HepG2 (cell line): ENCODE measurements around the gene GUCY1A2. TPM values are rescaled to one million over a fixed set of nuclear protein-coding genes. Genes with fewer than 3 reads are reported as not detected.

Source experiments
- ATAC-seq: fragments of 200-7000 bp; cut with Tn5 transposase; 3 replicates; pipeline ENCODE4 v1.9.1; 2020; ENCODE audit warnings: mild to moderate bottlenecking, moderate library complexity
- BruUV-seq: library from RNA; stranded (reverse); fragments of 400-500 nt; replicated peaks from 2 replicates; lab custom pipeline; 2021; lab: Mats Ljungman, UMichigan
- CTCF ChIA-PET: fragments of 300-600 bp; formaldehyde crosslinking; extraction: SDS; loops from one replicate; lab custom pipeline; 2021; ENCODE audit warnings: low total read pairs, inconsistent platforms, low intra/inter-chr PET ratio; lab: Yijun Ruan, JAX
- POLR2A ChIA-PET: fragments of 350-600 bp; sonication (Branson Sonifier 250); formaldehyde crosslinking; loops from one replicate; lab custom pipeline; 2020; ENCODE audit warnings: antibody characterized with exemption, inconsistent platforms; lab: Yijun Ruan, JAX
- DNase-seq: peaks from one replicate; pipeline ENCODE4 v3.0.0-alpha.2; 2015; ENCODE audit warnings: low spot score
- FAIRE-seq: peaks from 3 replicates; lab custom pipeline; 2011; peaks lifted over from hg19 to GRCh38; lab: Jason Lieb, UNC
- H2AFZ ChIP-seq: one replicate; pipeline ENCODE4 v1.6.1; 2011; ENCODE audit warnings: low read length, inconsistent platforms
- H3K27ac ChIP-seq: fragments of 300-600 bp; 3 replicates; pipeline ENCODE4 v1.8.0; 2011; ENCODE audit warnings: mixed run types, mild to moderate bottlenecking, mixed read lengths, low read length, inconsistent platforms; ENCODE audit not compliant: insufficient read depth; ENCODE audit errors: extremely low read length
- H3K27me3 ChIP-seq, 2 experiments: fragments of 200-600 bp in 1 of 2; 2 replicates in 1 of 2; 3 replicates in 1 of 2; pipeline versions ENCODE4 v1.6.0 to v1.8.0; 2011; ENCODE audit warnings: low read length in 2 of 2, mild to moderate bottlenecking in 2 of 2, moderate library complexity in 2 of 2, inconsistent platforms in 1 of 2; ENCODE audit not compliant: insufficient read depth in 2 of 2, control insufficient read depth in 1 of 2
- H3K36me3 ChIP-seq, 2 experiments: fragments of 200-600 bp in 1 of 2; replicated peaks in 1 of 2; 2 replicates in 1 of 2; 3 replicates in 1 of 2; pipeline versions ENCODE4 v1.5.1 to v1.8.0; 2011; ENCODE audit warnings: low read length in 2 of 2, inconsistent platforms in 1 of 2; ENCODE audit not compliant: insufficient read depth in 2 of 2, control insufficient read depth in 1 of 2
- H3K4me1 ChIP-seq: 2 replicates; pipeline ENCODE4 v1.5.1; 2012; ENCODE audit warnings: low read length, inconsistent platforms; ENCODE audit not compliant: insufficient read depth
- H3K4me2 ChIP-seq: 2 replicates; pipeline ENCODE4 v1.6.0; 2011; ENCODE audit warnings: low read depth, low read length, inconsistent platforms
- H3K4me3 ChIP-seq, 3 experiments: fragments of 200-600 bp in 1 of 3; sonication (generic), shearing (Covaris generic) in 1 of 3; replicated peaks in 1 of 3; 2 replicates each; pipeline ENCODE4 v1.5.1; 2011 to 2016; ENCODE audit warnings: low read length in 3 of 3, inconsistent platforms in 2 of 3, low read depth in 2 of 3, mild to moderate bottlenecking in 2 of 3, control low read depth in 1 of 3, mixed read lengths in 1 of 3; ENCODE audit not compliant: insufficient read depth in 1 of 3
- H3K79me2 ChIP-seq: one replicate; pipeline ENCODE4 v1.6.1; 2011; ENCODE audit warnings: low read length, inconsistent platforms; ENCODE audit not compliant: insufficient read depth
- H3K9ac ChIP-seq: 2 replicates; pipeline ENCODE4 v1.6.0; 2011; ENCODE audit warnings: mild to moderate bottlenecking, low read depth, low read length, inconsistent platforms; ENCODE audit not compliant: insufficient read depth
- H3K9me3 ChIP-seq: 2 replicates; pipeline ENCODE4 v1.5.1; 2012; ENCODE audit warnings: mild to moderate bottlenecking, low read length
- H4K20me1 ChIP-seq: 2 replicates; pipeline ENCODE4 v1.6.0; 2011; ENCODE audit warnings: inconsistent platforms, mild to moderate bottlenecking, low read length, moderate library complexity; ENCODE audit not compliant: insufficient read depth
- BATF2 ChIP-seq: sonication (generic); formaldehyde crosslinking; IDR thresholded peaks from 2 replicates; pipeline ENCODE4 v1.8.0; 2022; ENCODE audit warnings: mild to moderate bottlenecking, missing genetic modification reagents, moderate library complexity
- E2F5 ChIP-seq: sonication (generic); formaldehyde crosslinking; conservative IDR thresholded peaks from 2 replicates; pipeline ENCODE4 v1.4.0; 2020; ENCODE audit warnings: missing genetic modification reagents
- ESRRA ChIP-seq: sonication (generic); formaldehyde crosslinking; IDR thresholded peaks from 2 replicates; pipeline ENCODE4 v1.5.1; 2020; ENCODE audit warnings: mild to moderate bottlenecking, low read depth, missing genetic modification reagents
- GPN1 ChIP-seq: sonication (generic); formaldehyde crosslinking; IDR thresholded peaks from 2 replicates; pipeline ENCODE4 v1.5.1; 2020; ENCODE audit warnings: missing genetic modification reagents, borderline replicate concordance
- GTF2F1 ChIP-seq: fragments of 150-350 bp; IDR thresholded peaks from 2 replicates; pipeline ENCODE4 v1.6.1; 2014; ENCODE audit warnings: low read length
- HNRNPL ChIP-seq: fragments of 200-400 bp; formaldehyde crosslinking; IDR thresholded peaks from 2 replicates; pipeline ENCODE4 v1.6.1; 2017; ENCODE audit warnings: mild to moderate bottlenecking, low read depth, low read length
- KDM3A ChIP-seq: IDR thresholded peaks from 2 replicates; pipeline ENCODE4 v1.6.1; 2018; ENCODE audit warnings: low read depth, missing compliant biosample characterization
- LBX2 ChIP-seq: sonication (generic); formaldehyde crosslinking; IDR thresholded peaks from 2 replicates; pipeline ENCODE4 v1.5.0; 2020; ENCODE audit warnings: missing genetic modification reagents, mild to moderate bottlenecking, borderline replicate concordance
- ONECUT2 ChIP-seq: sonication (generic); formaldehyde crosslinking; IDR thresholded peaks from 2 replicates; pipeline ENCODE4 v1.4.0; 2020; ENCODE audit warnings: missing genetic modification reagents
- PITX1 ChIP-seq: sonication (generic); formaldehyde crosslinking; IDR thresholded peaks from 2 replicates; pipeline ENCODE4 v1.5.1; 2020; ENCODE audit warnings: mild to moderate bottlenecking, missing genetic modification reagents
- REL ChIP-seq: sonication (generic); formaldehyde crosslinking; conservative IDR thresholded peaks from 2 replicates; pipeline ENCODE4 v1.8.0; 2022; ENCODE audit warnings: mild to moderate bottlenecking, missing genetic modification reagents, moderate library complexity
- RXRA ChIP-seq: sonication (generic); formaldehyde crosslinking; IDR thresholded peaks from 2 replicates; pipeline ENCODE4 v1.5.1; 2020; ENCODE audit warnings: missing genetic modification reagents
- ZNF674 ChIP-seq: sonication (generic); formaldehyde crosslinking; IDR thresholded peaks from 2 replicates; pipeline ENCODE4 v1.5.0; 2020; ENCODE audit warnings: low read depth, mild to moderate bottlenecking, missing genetic modification reagents
- ZNF713 ChIP-seq: sonication (generic); formaldehyde crosslinking; IDR thresholded peaks from 2 replicates; pipeline ENCODE4 v1.4.0; 2020; ENCODE audit warnings: mild to moderate bottlenecking, missing genetic modification reagents
- ZNF773 ChIP-seq: sonication (generic); formaldehyde crosslinking; IDR thresholded peaks from 2 replicates; pipeline ENCODE4 v1.4.0; 2020; ENCODE audit warnings: missing genetic modification reagents, borderline replicate concordance
- WGBS: methylation state at CpG from one replicate; pipeline ENCODE4 v1.1.6; 2017; ENCODE audit warnings: low lambda C conversion rate; 5-methylcytosine and 5-hydroxymethylcytosine counted together
- in situ Hi-C: cut with HindIII; loops from 2 replicates; pipeline ENCODE4 v1.10.0; 2017; ENCODE audit warnings: low pct_unique_long_range_greater_than_20kb; ENCODE audit not compliant: extremely low pct_ligation_motif_present
- intact Hi-C: fragments of 100-400 bp; cut with micrococcal nuclease; formaldehyde crosslinking; loops from one replicate; pipeline ENCODE4 v1.10.0; 2022; ENCODE audit not compliant: unreplicated experiment
- polyA plus RNA-seq, 8 experiments: library from polyadenylated mRNA; depleted of rRNA in 3 of 8; stranded (reverse) in 7 of 8; unstranded in 1 of 8; fragments of >200 nt; fragmentation: Illumina TruSeq in 4 of 8; extraction: Trizol in 4 of 8; gene quantifications; 2 replicates each; pipeline versions ENCODE4 v1.2.1 to v1.2.3, GENCODE V29; 2011 to 2016; ENCODE audit warnings: low read depth in 4 of 8, missing spikeins in 1 of 8, mixed read lengths in 1 of 8; ENCODE audit not compliant: insufficient read depth in 1 of 8
- total RNA-seq, 5 experiments: library from RNA; depleted of rRNA; stranded (reverse); fragments of >200 nt; fragmentation: Illumina TruSeq; extraction: Trizol; gene quantifications; 2 replicates each; pipeline ENCODE4 v1.2.3, GENCODE V29; 2016; ENCODE audit warnings: low read depth in 1 of 5
- TF ChIP-seq, protein P1 (sequence below): sonication (generic); formaldehyde crosslinking; IDR thresholded peaks from 2 replicates; pipeline ENCODE4 v1.4.0; 2020; ENCODE audit warnings: mild to moderate bottlenecking, missing genetic modification reagents

The GUCY1A2 gene
- total and polyA plus RNA-seq, 2 of the 13 experiments (the other 11 are each of a cell fraction or from before 2014, with no cell fraction given) = 0.01 to 0.07 TPM

- FAIRE-seq (no peak), DNase-seq (no peak), ATAC-seq (no peak)
- Histone ChIP-seq H4K20me1 (no peaks in the 10 kb centered on the region), H3K9me3 (no peaks in the 10 kb centered on the region), H3K27ac (no peak overlapping the region), H3K9ac (no peak overlapping the region), H3K4me2 (no peak overlapping the region), H3K79me2 (no peaks in the 10 kb centered on the region), H3K27me3 (no peaks in the 10 kb centered on the region), H3K36me3 (no peaks in the 10 kb centered on the region), H3K4me1 (no peaks in the 10 kb centered on the region), H3K4me3 (no peak overlapping the region), H2AFZ (no peak overlapping the region)
- TF ChIP-seq GTF2F1 = no peak
- TF ChIP-seq RXRA (CRISPR knock-in tag) = no peak
- no peak for TF ChIP-seq ZNF713
- no peak for TF ChIP-seq BATF2 (CRISPR knock-in tag)
- TF ChIP-seq LBX2 (CRISPR knock-in tag) = no peak
- TF ChIP-seq ZNF674 = no peak
- no peak for TF ChIP-seq ONECUT2 (CRISPR knock-in tag)
- no peak for TF ChIP-seq KDM3A (CRISPR knock-in tag)
- no peak for TF ChIP-seq E2F5 (CRISPR knock-in tag)
- TF ChIP-seq ZNF773 (CRISPR knock-in tag) = no peak
- TF ChIP-seq GPN1 = no peak
- TF ChIP-seq ESRRA = no peak
- no peak for TF ChIP-seq HNRNPL
- TF ChIP-seq REL = no peak
- TF ChIP-seq PITX1 (CRISPR knock-in tag) = no peak
- TF ChIP-seq, protein P1, sequence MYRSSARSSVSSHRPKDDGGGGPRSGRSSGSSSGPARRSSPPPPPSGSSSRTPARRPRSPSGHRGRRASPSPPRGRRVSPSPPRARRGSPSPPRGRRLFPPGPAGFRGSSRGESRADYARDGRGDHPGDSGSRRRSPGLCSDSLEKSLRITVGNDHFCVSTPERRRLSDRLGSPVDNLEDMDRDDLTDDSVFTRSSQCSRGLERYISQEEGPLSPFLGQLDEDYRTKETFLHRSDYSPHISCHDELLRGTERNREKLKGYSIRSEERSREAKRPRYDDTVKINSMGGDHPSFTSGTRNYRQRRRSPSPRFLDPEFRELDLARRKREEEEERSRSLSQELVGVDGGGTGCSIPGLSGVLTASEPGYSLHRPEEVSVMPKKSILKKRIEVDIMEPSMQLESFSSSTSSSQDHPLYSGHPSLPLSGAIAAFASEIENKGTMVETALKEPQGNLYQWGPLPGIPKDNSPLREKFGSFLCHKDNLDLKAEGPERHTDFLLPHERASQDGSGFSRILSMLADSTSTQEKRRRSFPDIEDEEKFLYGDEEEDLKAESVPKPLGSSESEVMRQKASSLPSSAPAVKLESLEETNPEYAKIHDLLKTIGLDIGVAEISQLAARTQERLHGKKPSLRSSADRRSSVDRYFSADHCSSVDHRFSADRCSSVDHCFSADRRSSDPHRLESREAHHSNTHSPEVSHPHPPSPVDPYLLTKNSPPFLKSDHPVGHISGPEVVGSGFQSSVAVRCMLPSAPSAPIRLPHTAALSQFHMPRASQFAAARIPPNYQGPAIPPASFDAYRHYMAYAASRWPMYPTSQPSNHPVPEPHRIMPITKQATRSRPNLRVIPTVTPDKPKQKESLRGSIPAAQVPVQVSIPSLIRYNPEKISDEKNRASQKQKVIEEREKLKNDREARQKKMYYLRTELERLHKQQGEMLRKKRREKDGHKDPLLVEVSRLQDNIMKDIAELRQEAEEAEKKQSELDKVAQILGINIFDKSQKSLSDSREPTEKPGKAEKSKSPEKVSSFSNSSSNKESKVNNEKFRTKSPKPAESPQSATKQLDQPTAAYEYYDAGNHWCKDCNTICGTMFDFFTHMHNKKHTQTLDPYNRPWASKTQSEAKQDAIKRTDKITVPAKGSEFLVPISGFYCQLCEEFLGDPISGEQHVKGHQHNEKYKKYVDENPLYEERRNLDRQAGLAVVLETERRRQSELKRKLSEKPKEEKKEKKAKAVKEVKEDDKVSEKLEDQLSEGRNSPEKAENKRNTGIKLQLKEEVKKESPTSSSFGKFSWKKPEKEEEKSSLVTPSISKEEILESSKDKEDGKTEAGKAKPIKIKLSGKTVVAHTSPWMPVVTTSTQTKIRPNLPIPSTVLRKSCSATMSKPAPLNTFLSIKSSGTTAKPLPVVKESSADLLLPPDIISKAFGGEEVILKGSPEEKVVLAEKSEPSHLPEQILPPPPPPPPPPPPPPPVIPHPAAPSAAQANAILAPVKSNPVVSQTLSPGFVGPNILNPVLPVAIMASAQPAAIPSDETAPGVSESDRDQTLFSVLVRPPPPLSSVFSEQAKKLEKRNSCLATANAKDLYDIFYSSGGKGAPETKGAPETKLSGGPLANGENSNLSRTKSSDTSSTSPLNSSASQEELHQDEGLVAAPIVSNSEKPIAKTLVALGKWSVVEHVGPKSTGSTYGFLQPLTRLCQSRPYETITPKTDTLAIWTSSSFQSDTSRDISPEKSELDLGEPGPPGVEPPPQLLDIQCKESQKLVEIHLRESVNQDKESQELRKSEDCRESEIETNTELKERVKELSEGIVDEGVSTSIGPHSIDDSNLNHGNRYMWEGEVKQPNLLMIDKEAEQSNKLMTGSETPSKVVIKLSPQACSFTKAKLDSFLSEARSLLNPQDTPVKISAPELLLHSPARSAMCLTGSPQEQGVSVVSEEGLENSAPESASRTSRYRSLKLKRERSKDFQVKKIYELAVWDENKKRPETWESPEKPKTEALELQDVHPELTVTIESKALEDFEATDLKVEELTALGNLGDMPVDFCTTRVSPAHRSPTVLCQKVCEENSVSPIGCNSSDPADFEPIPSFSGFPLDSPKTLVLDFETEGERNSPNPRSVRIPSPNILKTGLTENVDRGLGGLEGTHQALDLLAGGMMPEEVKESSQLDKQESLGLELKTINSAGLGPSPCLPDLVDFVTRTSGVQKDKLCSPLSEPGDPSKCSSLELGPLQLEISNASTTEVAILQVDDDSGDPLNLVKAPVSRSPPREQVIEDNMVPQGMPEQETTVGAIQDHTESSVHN (CRISPR knock-in tag) = no peak
- POLR2A ChIA-PET = no interaction called here
- no TSS peak for BruUV-seq
- 0% methylated on average over 3 of the region's 3 CpGs for WGBS
- intact Hi-C loops = no loop called here
- in situ Hi-C loops = no loop called here
- CTCF ChIA-PET = no interaction called here
These were observed 21.6 kb downstream of the GUCY1A2 start for GRCh38 chr11:106996691-106997090.
